Ascending aorta (tissue), 2 donors: ENCODE results near the gene PANK2. TPM values are rescaled to one million over a fixed set of nuclear protein-coding genes. Genes with fewer than 3 reads are reported as not detected.

Source experiments
- DNase-seq, 2 donors: peaks; one replicate each; pipeline ENCODE4 v3.0.0-alpha.2; 2019; ENCODE audit warnings: low spot score in 2 of 2
- H3K27ac ChIP-seq, 2 donors: fragments of 200-600 bp; sonication (generic); one replicate each; pipeline ENCODE4 v1.5.1; 2016 to 2017; ENCODE audit warnings: mild to moderate bottlenecking in 1 of 2
- H3K27me3 ChIP-seq: fragments of 200-600 bp; sonication (generic); one replicate; pipeline ENCODE4 v1.5.1; 2017
- H3K36me3 ChIP-seq, 2 donors: fragments of 200-600 bp; sonication (generic); one replicate each; pipeline ENCODE4 v1.5.1; 2016
- H3K4me1 ChIP-seq, 2 donors: fragments of 200-600 bp; sonication (generic); one replicate each; pipeline ENCODE4 v1.5.1; 2016 to 2017; ENCODE audit warnings: mild to moderate bottlenecking in 1 of 2
- H3K4me3 ChIP-seq, 2 donors: fragments of 200-600 bp; sonication (generic); one replicate each; pipeline ENCODE4 v1.5.1; 2016 to 2017; ENCODE audit warnings: mild to moderate bottlenecking in 1 of 2
- H3K9me3 ChIP-seq, 2 donors: fragments of 200-600 bp; sonication (generic); one replicate each; pipeline ENCODE4 v1.5.1; 2016
- intact Hi-C: fragments of 100-400 bp; cut with DNase I; formaldehyde crosslinking; loops from one replicate; pipeline ENCODE4 v1.15.1; 2023
- total RNA-seq: library from RNA; depleted of rRNA; stranded (reverse); fragments of >200 nt; gene quantifications from one replicate; pipeline ENCODE4 v1.1.0, GENCODE V29; 2016
- TF ChIP-seq, protein P1 (sequence below), 3 experiments: fragments of 200-600 bp in 2 of 3; fragments of 450-650 bp in 1 of 3; sonication (generic) in 2 of 3; IDR thresholded peaks; one replicate each; pipeline ENCODE4 v1.5.1; 2016 to 2019; ENCODE audit warnings: antibody characterized with exemption in 3 of 3, mild to moderate bottlenecking in 1 of 3, moderate library complexity in 1 of 3

PANK2 gene
- total RNA-seq, 1 donor from 2014 or later = 81.1 TPM

DNA sequence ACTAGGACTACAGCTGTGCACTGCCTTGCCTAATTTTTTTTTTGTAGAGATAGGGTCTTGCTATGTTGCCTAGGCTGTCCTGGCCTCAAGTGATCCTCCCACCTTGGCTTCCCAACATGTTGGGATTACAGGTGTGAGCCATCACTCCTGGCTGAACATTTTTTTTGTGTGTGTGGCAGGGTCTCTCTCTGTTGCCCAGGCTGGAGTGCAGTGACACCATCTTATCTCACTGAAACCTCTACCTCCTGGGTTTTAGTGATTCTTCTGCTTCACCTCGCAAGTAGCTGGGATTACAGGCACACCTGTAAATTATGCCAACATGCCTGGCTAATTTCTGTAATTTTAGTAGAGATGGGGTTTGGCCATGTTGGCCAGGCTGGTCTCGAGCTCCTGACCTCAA, 25.3 kb downstream of the PANK2 start:
- Histone ChIP-seq H3K27me3 (no peaks in the 10 kb centered on the region), H3K4me3 (no peak overlapping the region), H3K9me3 (no peaks in the 10 kb centered on the region), H3K36me3 (peaks cover 66 to 74% of the 10 kb centered on the region in 2 donors), H3K27ac (no peak overlapping the region), H3K4me1 (peaks cover 0 to 1% of the 10 kb centered on the region in 2 donors)
- intact Hi-C loops = no loop called here
- DNase-seq = no peak
- TF ChIP-seq, protein P1, sequence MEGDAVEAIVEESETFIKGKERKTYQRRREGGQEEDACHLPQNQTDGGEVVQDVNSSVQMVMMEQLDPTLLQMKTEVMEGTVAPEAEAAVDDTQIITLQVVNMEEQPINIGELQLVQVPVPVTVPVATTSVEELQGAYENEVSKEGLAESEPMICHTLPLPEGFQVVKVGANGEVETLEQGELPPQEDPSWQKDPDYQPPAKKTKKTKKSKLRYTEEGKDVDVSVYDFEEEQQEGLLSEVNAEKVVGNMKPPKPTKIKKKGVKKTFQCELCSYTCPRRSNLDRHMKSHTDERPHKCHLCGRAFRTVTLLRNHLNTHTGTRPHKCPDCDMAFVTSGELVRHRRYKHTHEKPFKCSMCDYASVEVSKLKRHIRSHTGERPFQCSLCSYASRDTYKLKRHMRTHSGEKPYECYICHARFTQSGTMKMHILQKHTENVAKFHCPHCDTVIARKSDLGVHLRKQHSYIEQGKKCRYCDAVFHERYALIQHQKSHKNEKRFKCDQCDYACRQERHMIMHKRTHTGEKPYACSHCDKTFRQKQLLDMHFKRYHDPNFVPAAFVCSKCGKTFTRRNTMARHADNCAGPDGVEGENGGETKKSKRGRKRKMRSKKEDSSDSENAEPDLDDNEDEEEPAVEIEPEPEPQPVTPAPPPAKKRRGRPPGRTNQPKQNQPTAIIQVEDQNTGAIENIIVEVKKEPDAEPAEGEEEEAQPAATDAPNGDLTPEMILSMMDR (IDR thresholded peaks at IDR 0.05) = no peak

DNA sequence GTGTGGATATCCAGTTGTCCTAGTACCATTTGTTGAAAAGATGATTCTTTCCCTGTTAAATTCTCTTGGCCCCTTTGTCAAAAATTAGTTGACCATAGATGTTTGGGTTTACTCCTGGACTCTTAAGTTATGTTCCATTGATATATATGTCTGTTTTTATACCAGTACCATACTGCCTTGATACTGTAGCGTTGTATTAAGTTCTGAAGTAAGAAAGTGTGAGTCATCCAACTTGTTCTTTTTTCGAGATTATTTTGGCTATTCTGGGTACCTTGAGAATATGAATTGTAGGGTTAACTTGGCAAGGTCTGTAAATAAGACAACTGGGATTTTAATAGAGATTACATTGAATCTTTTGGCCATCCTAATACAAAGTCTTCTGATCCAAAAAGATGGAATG, 26.5 kb downstream of the PANK2 start:
- TF ChIP-seq, protein P1 (IDR thresholded peaks at IDR 0.05) = no peak
- intact Hi-C loops = no loop called here
- Histone ChIP-seq H3K9me3 (no peaks in the 10 kb centered on the region), H3K27ac (no peak overlapping the region), H3K4me1 (peaks cover 0 to 5% of the 10 kb centered on the region in 2 donors), H3K4me3 (no peak overlapping the region), H3K27me3 (no peaks in the 10 kb centered on the region), H3K36me3 (peaks cover 56 to 67% of the 10 kb centered on the region in 2 donors)
- no peak for DNase-seq

DNA sequence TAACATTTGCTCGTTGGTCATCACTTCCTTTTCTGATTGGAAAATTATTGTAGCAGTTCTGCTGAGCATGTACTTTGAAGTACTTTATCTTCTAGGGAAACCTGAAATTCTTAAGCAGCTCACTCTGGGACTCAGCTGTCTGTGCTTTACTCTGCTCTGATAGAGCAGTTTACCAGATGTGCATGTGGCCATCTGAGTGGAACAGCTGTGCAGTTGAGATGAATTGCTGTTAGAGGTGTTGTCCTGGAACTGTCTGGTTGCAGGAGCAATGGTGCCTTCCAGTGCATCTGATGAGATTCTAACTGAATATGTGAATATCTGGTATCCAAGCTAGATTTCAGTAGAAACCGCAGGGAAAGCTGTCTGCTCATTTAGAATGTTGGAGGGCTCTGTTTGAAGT, 27.2 kb downstream of the PANK2 start:
- H3K4me3 ChIP-seq = no peak overlapping the region
- peaks cover 0 to 5% of the 10 kb centered on the region in 2 donors for H3K4me1 ChIP-seq
- peaks cover 54 to 64% of the 10 kb centered on the region in 2 donors for H3K36me3 ChIP-seq
- no peak overlapping the region for H3K27ac ChIP-seq
- DNase-seq = no peak
- TF ChIP-seq, protein P1 (IDR thresholded peaks at IDR 0.05) = no peak
- no peaks in the 10 kb centered on the region for H3K9me3 ChIP-seq
- intact Hi-C loops = no loop called here
- no peaks in the 10 kb centered on the region for H3K27me3 ChIP-seq

GRCh38 chr20:3919352-3919751, 30.2 kb downstream of the PANK2 start:
- peaks cover 0 to 13% of the 10 kb centered on the region in 2 donors for H3K4me1 ChIP-seq
- H3K9me3 ChIP-seq = no peaks in the 10 kb centered on the region
- H3K27ac ChIP-seq = peak overlapping the region in 1 of 2 donors; percentile 12
- TF ChIP-seq, protein P1 (IDR thresholded peaks at IDR 0.05) = no peak
- intact Hi-C loops = no loop called here
- DNase-seq = no peak
- no peak overlapping the region for H3K4me3 ChIP-seq
- no peaks in the 10 kb centered on the region for H3K27me3 ChIP-seq
- H3K36me3 ChIP-seq = peaks cover 39 to 57% of the 10 kb centered on the region in 2 donors

GRCh38 chr20:3922223-3922982, 33.2 kb downstream of the PANK2 start:
- H3K36me3 ChIP-seq = peaks cover 38 to 50% of the 10 kb centered on the region in 2 donors

More at GRCh38 chr20:3922223-3922982, 33.2 kb downstream of the PANK2 start:
- H3K4me1 ChIP-seq = peaks cover 0 to 16% of the 10 kb centered on the region in 2 donors
- DNase-seq = no peak
- TF ChIP-seq, protein P1 (IDR thresholded peaks at IDR 0.05) = no peak
- H3K4me3 ChIP-seq = no peak overlapping the region
- H3K27ac ChIP-seq = no peak overlapping the region
- no peaks in the 10 kb centered on the region for H3K27me3 ChIP-seq
- H3K9me3 ChIP-seq = no peaks in the 10 kb centered on the region
- intact Hi-C loops = no loop called here
